DND-41 (cell line): ENCODE results near the gene SPEF2.

Experiments used
- CTCF ChIP-seq: IDR thresholded peaks from 2 replicates; pipeline ENCODE4 v1.5.1; 2012; ENCODE audit warnings: borderline replicate concordance, low read length, moderate library complexity, mild to moderate bottlenecking; ENCODE audit not compliant: poor library complexity, severe bottlenecking; ENCODE audit errors: extremely low read depth
- EZH2 ChIP-seq: IDR thresholded peaks from 3 replicates; pipeline ENCODE4 v1.6.1; 2012; ENCODE audit warnings: borderline replicate concordance, low read depth, mild to moderate bottlenecking, moderate library complexity, low read length, inconsistent platforms; ENCODE audit not compliant: severe bottlenecking

GRCh38 chr5:35789732-35790456 is 172.2 kb downstream of the SPEF2 start:
- TF ChIP-seq CTCF (no peak), EZH2 (no peak)
